DOHH2 (cell line): ENCODE data around the gene ASXL2.
"Not testable (repeated sequence)": the region's sequence is repeated elsewhere in the genome, so short reads cannot be mapped to it uniquely, and the experiment has no call there.

Experiments
- H3F3A ChIP-seq: fragments of 200-600 bp; sonication (generic), shearing (Covaris generic); 2 replicates; pipeline ENCODE4 v1.6.0; 2016; ENCODE audit warnings: antibody characterized with exemption, mild to moderate bottlenecking; ENCODE audit not compliant: control insufficient read depth, insufficient read depth
- H3K27ac ChIP-seq: fragments of 200-600 bp; sonication (generic); 2 replicates; pipeline ENCODE4 v1.5.1; 2014; ENCODE audit warnings: low read depth, mild to moderate bottlenecking, low read length, moderate library complexity
- H3K27me3 ChIP-seq: fragments of 200-600 bp; sonication (generic); 2 replicates; pipeline ENCODE4 v1.6.1; 2014; ENCODE audit warnings: mild to moderate bottlenecking, low read length, mixed read lengths; ENCODE audit not compliant: control insufficient read depth
- H3K36me3 ChIP-seq: fragments of 200-600 bp; sonication (generic); 2 replicates; pipeline ENCODE4 v1.6.1; 2014; ENCODE audit warnings: mild to moderate bottlenecking, low read length, moderate library complexity, mixed read lengths; ENCODE audit not compliant: control insufficient read depth
- H3K4me1 ChIP-seq: fragments of 200-600 bp; sonication (generic); 2 replicates; pipeline ENCODE4 v1.6.1; 2014; ENCODE audit warnings: mild to moderate bottlenecking, low read length, mixed read lengths; ENCODE audit not compliant: control insufficient read depth
- H3K4me2 ChIP-seq: fragments of 200-600 bp; sonication (generic); 2 replicates; pipeline ENCODE4 v1.6.0; 2014; ENCODE audit warnings: mild to moderate bottlenecking, low read length, moderate library complexity
- H3K4me3 ChIP-seq: fragments of 200-600 bp; sonication (generic); 2 replicates; pipeline ENCODE4 v1.5.1; 2014; ENCODE audit warnings: mild to moderate bottlenecking, low read length, mixed read lengths
- H3K79me2 ChIP-seq: fragments of 200-600 bp; sonication (generic); 2 replicates; pipeline ENCODE4 v1.6.1; 2014; ENCODE audit warnings: mild to moderate bottlenecking, low read length, mixed read lengths; ENCODE audit not compliant: control insufficient read depth
- H3K9me2 ChIP-seq: fragments of 200-600 bp; sonication (generic); replicated peaks from 2 replicates; pipeline ENCODE4 v1.6.1; 2014; ENCODE audit warnings: mild to moderate bottlenecking, low read length, mixed read lengths; ENCODE audit not compliant: control insufficient read depth
- H3K9me3 ChIP-seq: fragments of 200-600 bp; sonication (generic); 2 replicates; pipeline ENCODE4 v1.6.1; 2014; ENCODE audit warnings: antibody characterized with exemption, low read length, mixed read lengths; ENCODE audit not compliant: control insufficient read depth, insufficient read depth
- H4K20me1 ChIP-seq: fragments of 200-600 bp; sonication (generic); 2 replicates; pipeline ENCODE4 v1.6.0; 2014; ENCODE audit warnings: low read depth, mild to moderate bottlenecking, antibody characterized with exemption, low read length, moderate library complexity; ENCODE audit not compliant: control insufficient read depth, insufficient read depth
- EZH2phosphoT487 ChIP-seq: fragments of 200-600 bp; sonication (generic); IDR thresholded peaks from 2 replicates; pipeline ENCODE4 v1.6.1; 2017; ENCODE audit warnings: borderline replicate concordance, mild to moderate bottlenecking, antibody characterized with exemption, low read length, moderate library complexity, mixed read lengths
- TF ChIP-seq, protein P1 (sequence below): fragments of 200-600 bp; sonication (generic); IDR thresholded peaks from one replicate; pipeline ENCODE4 v1.5.1; 2014; ENCODE audit warnings: antibody characterized with exemption, mild to moderate bottlenecking, low read depth, low read length; ENCODE audit not compliant: poor library complexity, severe bottlenecking

The ASXL2 gene

DNA sequence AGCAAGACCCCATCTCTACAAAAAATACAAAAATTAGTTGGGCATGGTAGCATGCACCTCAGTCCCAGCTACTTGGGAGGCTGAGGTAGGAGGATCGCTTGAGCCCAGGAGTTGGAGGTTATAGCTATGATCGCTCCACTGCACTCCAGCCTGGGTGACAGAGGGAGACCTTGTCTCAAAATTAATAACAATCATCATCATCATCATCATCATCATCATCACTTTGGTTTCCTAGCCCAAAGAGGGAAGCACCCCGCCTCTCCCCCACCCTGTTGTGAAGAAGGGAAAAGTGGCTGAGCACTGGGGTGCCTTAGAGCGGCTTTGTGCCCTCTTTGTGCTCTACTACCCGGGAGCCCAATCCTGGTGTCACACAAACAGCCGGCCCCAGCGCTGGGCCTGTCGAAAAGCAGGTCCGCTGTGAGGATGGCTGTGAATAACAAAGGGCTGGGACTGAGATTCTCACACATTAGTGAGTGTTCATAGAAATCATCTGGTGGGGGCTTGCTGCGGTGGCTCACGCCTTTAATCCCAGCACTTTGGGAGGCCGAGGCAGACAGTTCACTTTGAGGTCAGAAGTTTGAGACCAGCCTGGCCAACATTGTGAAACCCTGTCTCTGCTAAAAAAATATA lies 42.6 kb upstream of the ASXL2 start:
- Histone ChIP-seq H3K36me3 (no peaks in the 10 kb centered on the region), H3K27me3 (no peaks in the 10 kb centered on the region), H3K9me2 (no peaks in the 10 kb centered on the region), H4K20me1 (no peaks in the 10 kb centered on the region), H3F3A (no peaks in the 10 kb centered on the region), H3K4me2 (no peak overlapping the region), H3K79me2 (no peaks in the 10 kb centered on the region), H3K4me1 (no peaks in the 10 kb centered on the region), H3K4me3 (no peak overlapping the region), H3K27ac (no peak overlapping the region), H3K9me3 (no peaks in the 10 kb centered on the region)
- no peak for TF ChIP-seq EZH2phosphoT487
- TF ChIP-seq, protein P1, sequence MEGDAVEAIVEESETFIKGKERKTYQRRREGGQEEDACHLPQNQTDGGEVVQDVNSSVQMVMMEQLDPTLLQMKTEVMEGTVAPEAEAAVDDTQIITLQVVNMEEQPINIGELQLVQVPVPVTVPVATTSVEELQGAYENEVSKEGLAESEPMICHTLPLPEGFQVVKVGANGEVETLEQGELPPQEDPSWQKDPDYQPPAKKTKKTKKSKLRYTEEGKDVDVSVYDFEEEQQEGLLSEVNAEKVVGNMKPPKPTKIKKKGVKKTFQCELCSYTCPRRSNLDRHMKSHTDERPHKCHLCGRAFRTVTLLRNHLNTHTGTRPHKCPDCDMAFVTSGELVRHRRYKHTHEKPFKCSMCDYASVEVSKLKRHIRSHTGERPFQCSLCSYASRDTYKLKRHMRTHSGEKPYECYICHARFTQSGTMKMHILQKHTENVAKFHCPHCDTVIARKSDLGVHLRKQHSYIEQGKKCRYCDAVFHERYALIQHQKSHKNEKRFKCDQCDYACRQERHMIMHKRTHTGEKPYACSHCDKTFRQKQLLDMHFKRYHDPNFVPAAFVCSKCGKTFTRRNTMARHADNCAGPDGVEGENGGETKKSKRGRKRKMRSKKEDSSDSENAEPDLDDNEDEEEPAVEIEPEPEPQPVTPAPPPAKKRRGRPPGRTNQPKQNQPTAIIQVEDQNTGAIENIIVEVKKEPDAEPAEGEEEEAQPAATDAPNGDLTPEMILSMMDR, result no peak

DNA sequence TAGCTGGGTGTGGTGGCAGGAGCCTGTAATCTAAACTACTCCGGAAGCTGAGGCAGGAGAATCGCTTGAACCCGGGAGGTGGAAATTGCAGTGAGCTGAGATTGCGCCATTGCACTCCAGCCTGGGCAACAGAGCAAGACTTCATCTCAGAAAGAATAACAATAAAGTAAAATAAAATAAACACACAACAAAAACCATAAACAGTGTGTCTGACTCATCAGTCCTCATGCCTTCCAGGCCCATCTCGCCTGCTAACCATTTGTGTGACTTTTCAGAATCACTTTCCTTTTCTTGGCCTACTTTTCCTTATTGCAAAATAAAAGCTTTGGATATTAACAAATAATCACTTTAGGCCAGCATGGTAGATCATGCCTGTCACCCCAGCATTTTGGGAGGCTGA lies 42.0 kb upstream of the ASXL2 start:
- H3K4me1 ChIP-seq, result no peaks in the 10 kb centered on the region
- no peak for TF ChIP-seq EZH2phosphoT487
- TF ChIP-seq, protein P1, result no peak
- no peaks in the 10 kb centered on the region for H3K9me2 ChIP-seq
- H3F3A ChIP-seq, result no peaks in the 10 kb centered on the region
- no peak overlapping the region for H3K27ac ChIP-seq
- H3K4me2 ChIP-seq, result no peak overlapping the region
- H4K20me1 ChIP-seq, result no peaks in the 10 kb centered on the region
- H3K27me3 ChIP-seq, result no peaks in the 10 kb centered on the region
- H3K36me3 ChIP-seq, result no peaks in the 10 kb centered on the region
- no peaks in the 10 kb centered on the region for H3K79me2 ChIP-seq
- no peaks in the 10 kb centered on the region for H3K9me3 ChIP-seq
- H3K4me3 ChIP-seq, result no peak overlapping the region

DNA sequence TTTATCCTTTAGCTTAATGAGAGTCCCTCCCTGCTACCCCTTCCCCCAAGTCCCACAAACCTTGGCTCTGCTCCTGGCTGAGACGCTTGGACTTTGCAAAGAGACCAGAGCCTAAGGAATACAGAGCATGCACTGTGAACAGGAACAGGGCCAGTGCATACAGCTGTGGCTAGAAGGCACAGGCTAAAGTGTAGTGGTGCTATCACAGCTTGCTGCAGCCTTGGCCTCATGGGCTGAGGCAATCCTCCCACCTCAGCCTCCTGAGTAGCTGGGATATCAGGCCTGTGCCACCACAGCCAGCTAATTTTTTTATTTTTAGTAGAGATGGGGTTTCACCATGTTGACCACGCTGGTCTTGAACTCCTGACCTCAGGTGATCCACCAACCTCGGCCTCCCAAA lies 39.5 kb upstream of the ASXL2 start:
- Histone ChIP-seq H3F3A (no peaks in the 10 kb centered on the region), H3K36me3 (no peaks in the 10 kb centered on the region), H3K4me2 (no peak overlapping the region), H3K9me2 (no peaks in the 10 kb centered on the region), H3K4me3 (no peak overlapping the region), H3K27ac (no peak overlapping the region), H3K4me1 (no peaks in the 10 kb centered on the region), H3K79me2 (no peaks in the 10 kb centered on the region), H4K20me1 (no peaks in the 10 kb centered on the region), H3K9me3 (no peaks in the 10 kb centered on the region), H3K27me3 (no peaks in the 10 kb centered on the region; the same call in 1 of the 2 replicates)
- TF ChIP-seq, protein P1, result no peak
- TF ChIP-seq EZH2phosphoT487, result no peak

DNA sequence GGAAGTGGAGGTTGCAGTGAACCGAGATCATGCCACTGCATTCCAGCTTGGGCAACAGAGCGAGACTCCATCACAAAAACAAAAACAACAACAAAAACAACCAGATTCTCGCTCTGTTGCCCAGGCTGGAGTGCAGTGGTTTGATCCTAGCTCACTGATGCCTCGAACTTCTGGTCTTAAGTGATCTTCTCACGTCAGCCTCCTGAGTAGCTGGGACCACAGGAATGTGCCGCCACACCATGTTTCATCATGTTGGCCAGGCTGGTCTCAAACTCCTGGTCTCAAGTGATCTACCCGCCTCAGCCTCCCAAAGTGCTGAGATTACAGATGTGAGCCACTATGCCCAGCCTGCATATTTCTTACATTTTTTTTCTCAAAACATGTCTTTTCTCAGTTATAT lies 39.1 kb upstream of the ASXL2 start:
- H3K27ac ChIP-seq, H4K20me1 ChIP-seq, H3K4me2 ChIP-seq: not testable (repeated sequence)

DNA sequence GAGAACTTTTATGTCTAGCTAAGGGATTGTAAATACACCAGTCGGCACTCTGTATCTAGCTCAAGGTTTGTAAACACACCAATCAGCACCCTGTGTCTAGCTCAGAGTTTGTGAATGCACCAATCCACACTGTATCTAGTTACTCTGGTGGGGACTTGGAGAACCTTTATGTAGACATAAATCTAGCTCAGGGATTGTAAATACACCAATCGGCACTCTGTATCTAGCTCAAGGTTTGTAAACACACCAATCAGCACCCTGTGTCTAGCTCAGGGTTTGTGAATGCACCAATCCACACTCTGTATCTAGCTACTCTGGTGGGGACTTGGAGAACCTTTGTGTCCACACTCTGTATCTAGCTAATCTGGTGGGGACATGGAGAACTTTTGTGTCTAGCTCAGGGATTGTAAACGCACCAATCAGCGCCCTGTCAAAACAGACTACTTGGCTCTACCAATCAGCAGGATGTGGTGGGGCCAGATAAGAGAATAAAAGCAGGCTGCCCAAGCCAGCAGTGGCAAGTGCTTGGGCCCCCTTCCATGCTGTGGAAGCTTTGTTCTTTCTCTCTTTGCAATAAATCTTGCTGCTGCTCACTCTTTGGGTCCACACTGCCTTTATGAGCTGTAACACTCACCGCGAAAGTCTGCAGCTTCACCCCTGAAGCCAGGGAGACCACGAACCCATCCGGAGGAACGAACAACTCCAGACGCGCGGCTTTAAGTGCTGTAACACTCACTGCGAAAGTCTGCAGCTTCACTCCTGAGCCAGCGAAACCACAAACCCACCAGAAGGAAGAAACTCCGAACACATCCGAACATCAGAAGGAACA lies 37.9 kb upstream of the ASXL2 start:
- H3K4me3 ChIP-seq, H3K4me2 ChIP-seq, H3K27me3 ChIP-seq, H3K9me3 ChIP-seq, H3K27ac ChIP-seq, H3F3A ChIP-seq, H3K4me1 ChIP-seq, H3K79me2 ChIP-seq, H4K20me1 ChIP-seq, H3K9me2 ChIP-seq, H3K36me3 ChIP-seq: not testable (repeated sequence)

More for the DNA sequence above, 39.1 kb upstream of the ASXL2 start:
- not testable (repeated sequence) for H3K4me1 ChIP-seq, H3K4me3 ChIP-seq, H3F3A ChIP-seq, H3K79me2 ChIP-seq, H3K9me2 ChIP-seq, H3K9me3 ChIP-seq, H3K27me3 ChIP-seq, H3K36me3 ChIP-seq
